Loucy (cell line): Measurements from ENCODE around the gene SAMD4A.

Source experiments
- H2AFZ ChIP-seq: fragments of 200-600 bp; sonication (generic); 2 replicates; pipeline ENCODE4 v1.6.0; 2016; ENCODE audit warnings: antibody characterized with exemption, mild to moderate bottlenecking, low read length, moderate library complexity
- H3F3A ChIP-seq: fragments of 200-600 bp; 2 replicates; pipeline ENCODE4 v1.6.0; 2016; ENCODE audit warnings: antibody characterized with exemption, low read depth, mild to moderate bottlenecking
- H3K27me3 ChIP-seq: fragments of 200-600 bp; sonication (generic); 2 replicates; pipeline ENCODE4 v1.6.1; 2014; ENCODE audit warnings: low read length, mild to moderate bottlenecking; ENCODE audit not compliant: insufficient read depth, poor library complexity, severe bottlenecking
- H3K36me3 ChIP-seq: fragments of 200-600 bp; sonication (generic); 2 replicates; pipeline ENCODE4 v1.6.1; 2016; ENCODE audit warnings: low read length; ENCODE audit not compliant: insufficient read depth
- H3K4me1 ChIP-seq: fragments of 200-600 bp; sonication (generic); 2 replicates; pipeline ENCODE4 v1.5.1; 2014; ENCODE audit warnings: low read length, mild to moderate bottlenecking; ENCODE audit not compliant: insufficient read depth, poor library complexity, severe bottlenecking
- H3K4me2 ChIP-seq: fragments of 200-600 bp; sonication (generic); 2 replicates; pipeline ENCODE4 v1.6.0; 2014; ENCODE audit warnings: antibody characterized with exemption, low read length, low read depth, mild to moderate bottlenecking; ENCODE audit not compliant: poor library complexity, severe bottlenecking
- H3K4me3 ChIP-seq: fragments of 200-600 bp; sonication (generic); 2 replicates; pipeline ENCODE4 v1.5.1; 2014; ENCODE audit warnings: low read length, mild to moderate bottlenecking, mixed read lengths; ENCODE audit not compliant: poor library complexity, severe bottlenecking
- H3K79me2 ChIP-seq: fragments of 200-600 bp; sonication (generic); 2 replicates; pipeline ENCODE4 v1.6.1; 2014; ENCODE audit warnings: low read length; ENCODE audit not compliant: insufficient read depth
- H3K9ac ChIP-seq: fragments of 200-600 bp; sonication (generic); 2 replicates; pipeline ENCODE4 v1.6.0; 2014; ENCODE audit warnings: mild to moderate bottlenecking, low read depth, low read length, moderate library complexity; ENCODE audit not compliant: poor library complexity, severe bottlenecking
- H3K9me2 ChIP-seq: fragments of 200-600 bp; sonication (generic); replicated peaks from 2 replicates; pipeline ENCODE4 v1.6.1; 2016; ENCODE audit warnings: low read depth, low read length, mixed read lengths
- H3K9me3 ChIP-seq: fragments of 200-600 bp; sonication (generic); 2 replicates; pipeline ENCODE4 v1.6.1; 2014; ENCODE audit warnings: mild to moderate bottlenecking, antibody characterized with exemption, low read length, low read depth; ENCODE audit not compliant: insufficient read depth
- H4K20me1 ChIP-seq: fragments of 200-600 bp; sonication (generic); 2 replicates; pipeline ENCODE4 v1.6.0; 2014; ENCODE audit warnings: antibody characterized with exemption, low read length, mild to moderate bottlenecking; ENCODE audit not compliant: insufficient read depth, poor library complexity, severe bottlenecking
- CTCF ChIP-seq: fragments of 200-600 bp; sonication (generic); conservative IDR thresholded peaks from 2 replicates; pipeline ENCODE4 v1.5.1; 2014; ENCODE audit warnings: mild to moderate bottlenecking, antibody characterized with exemption, low read length
- EZH2phosphoT487 ChIP-seq: fragments of 200-600 bp; IDR thresholded peaks from 2 replicates; pipeline ENCODE4 v1.6.1; 2018; ENCODE audit warnings: antibody characterized with exemption, mild to moderate bottlenecking, moderate library complexity, borderline replicate concordance

SAMD4A gene

GRCh38 chr14:54776361-54777001 lies 209.6 kb downstream of the SAMD4A start:
- H2AFZ ChIP-seq: no peak overlapping the region
- H3K27me3 ChIP-seq: no peaks in the 10 kb centered on the region
- no peaks in the 10 kb centered on the region for H4K20me1 ChIP-seq
- no peaks in the 10 kb centered on the region for H3F3A ChIP-seq
- H3K9ac ChIP-seq: no peak overlapping the region
- no peak overlapping the region for H3K4me3 ChIP-seq
- peaks cover 20% of the 10 kb centered on the region for H3K4me1 ChIP-seq
- H3K36me3 ChIP-seq: no peaks in the 10 kb centered on the region
- H3K79me2 ChIP-seq: no peaks in the 10 kb centered on the region
- no peak overlapping the region for H3K4me2 ChIP-seq
- TF ChIP-seq CTCF: no peak
- TF ChIP-seq EZH2phosphoT487: no peak
- H3K9me2 ChIP-seq: no peaks in the 10 kb centered on the region
- H3K9me3 ChIP-seq: no peaks in the 10 kb centered on the region

- H3F3A ChIP-seq: no peaks in the 10 kb centered on the region
- H2AFZ ChIP-seq: no peak overlapping the region
- H3K4me1 ChIP-seq: peaks cover 15% of the 10 kb centered on the region
- H3K4me3 ChIP-seq: no peak overlapping the region
- H3K9me2 ChIP-seq: no peaks in the 10 kb centered on the region
- no peaks in the 10 kb centered on the region for H3K9me3 ChIP-seq
- H4K20me1 ChIP-seq: no peaks in the 10 kb centered on the region
- no peaks in the 10 kb centered on the region for H3K27me3 ChIP-seq
- no peak overlapping the region for H3K4me2 ChIP-seq
- no peaks in the 10 kb centered on the region for H3K79me2 ChIP-seq
- TF ChIP-seq CTCF (no peak), EZH2phosphoT487 (no peak)
- no peak overlapping the region for H3K9ac ChIP-seq
- H3K36me3 ChIP-seq: no peaks in the 10 kb centered on the region
Observed at GRCh38 chr14:54777395-54777794, 210.5 kb downstream of the SAMD4A start.

- Histone ChIP-seq H3F3A (no peaks in the 10 kb centered on the region), H3K4me1 (peaks cover 1% of the 10 kb centered on the region), H3K4me2 (no peak overlapping the region), H3K36me3 (no peaks in the 10 kb centered on the region), H3K9me2 (no peaks in the 10 kb centered on the region), H2AFZ (no peak overlapping the region), H4K20me1 (no peaks in the 10 kb centered on the region), H3K79me2 (no peaks in the 10 kb centered on the region), H3K4me3 (no peak overlapping the region), H3K9me3 (no peaks in the 10 kb centered on the region), H3K9ac (no peak overlapping the region), H3K27me3 (no peaks in the 10 kb centered on the region)
- TF ChIP-seq EZH2phosphoT487 (no peak), CTCF (no peak)
Observed at GRCh38 chr14:54778618-54779345, 211.9 kb downstream of the SAMD4A start.
